ENCODE measurements around the gene CUBN.
"Not testable (repeated sequence)": the region's sequence is repeated elsewhere in the genome, so short reads cannot be mapped to it uniquely, and the experiment has no call there.

Gene CUBN

DNA sequence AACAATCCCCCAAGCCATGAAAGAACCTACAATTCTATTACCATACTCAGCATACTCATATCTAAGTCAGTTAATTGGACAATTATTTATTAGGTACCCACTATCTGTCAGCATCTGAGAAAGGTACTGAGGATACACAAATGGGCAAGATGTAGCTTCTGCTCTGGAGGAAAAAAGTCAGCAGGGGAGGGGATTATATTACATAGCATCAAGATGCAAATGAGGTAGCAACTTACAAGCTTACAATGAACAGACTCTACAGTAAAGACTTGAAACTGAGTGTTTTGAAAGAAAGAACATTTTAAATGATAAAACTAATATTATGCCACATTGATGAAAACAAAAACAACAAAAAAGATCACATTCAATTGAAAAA is 10.8 kb upstream of the CUBN start:
- no peak for DNase-seq

- DNase-seq = no peak
These were observed 8.9 kb upstream of the CUBN start for GRCh38 chr10:17138460-17139042.

DNA sequence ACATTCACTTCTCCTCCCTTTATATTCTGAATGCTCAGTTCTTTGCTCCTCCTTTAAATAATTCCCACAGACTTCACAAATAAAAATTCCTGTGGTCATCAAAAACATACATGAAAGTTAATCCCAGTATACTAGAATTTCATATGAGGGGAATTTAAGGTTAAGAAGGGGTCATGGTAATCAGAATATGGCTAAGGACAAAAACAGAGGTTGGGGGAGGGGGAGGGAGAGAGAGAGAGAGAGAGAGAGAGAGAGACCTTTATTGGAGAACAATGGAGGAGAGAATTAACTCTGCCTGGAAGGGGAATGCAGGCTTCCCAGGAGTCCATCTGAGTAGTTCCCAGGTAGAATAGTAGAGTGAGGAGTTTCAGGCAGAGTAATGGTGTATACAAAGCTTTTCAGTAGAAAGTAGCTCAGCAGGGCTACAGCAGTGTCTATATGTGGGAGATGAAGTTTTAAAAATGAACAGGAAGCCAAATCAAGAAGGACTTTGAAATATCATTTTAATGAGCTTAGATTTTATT is 5.2 kb upstream of the CUBN start:
- no peak for DNase-seq

DNA sequence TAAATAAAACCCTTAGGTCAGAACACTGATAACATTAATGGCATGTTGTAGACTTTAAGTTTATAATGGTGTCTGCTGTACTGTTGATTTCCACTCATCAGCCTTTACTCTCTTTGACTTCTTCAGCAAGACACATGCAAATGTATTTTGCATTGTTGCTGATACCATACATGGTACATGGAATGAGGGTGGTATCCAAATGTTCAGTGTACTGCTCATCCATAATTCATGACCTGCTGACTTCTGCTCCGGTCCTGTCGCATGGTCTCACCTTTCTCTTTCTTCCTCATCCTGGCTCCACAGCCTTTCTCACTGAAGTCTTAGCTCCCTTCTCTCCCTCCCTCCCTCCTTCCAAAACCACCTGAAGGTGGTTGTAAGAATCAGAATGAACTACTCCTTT is 4.7 kb upstream of the CUBN start:
- no peak for DNase-seq

GRCh38 chr10:17128261-17128660 is 1.4 kb downstream of the CUBN start:
- no peak for DNase-seq

DNA sequence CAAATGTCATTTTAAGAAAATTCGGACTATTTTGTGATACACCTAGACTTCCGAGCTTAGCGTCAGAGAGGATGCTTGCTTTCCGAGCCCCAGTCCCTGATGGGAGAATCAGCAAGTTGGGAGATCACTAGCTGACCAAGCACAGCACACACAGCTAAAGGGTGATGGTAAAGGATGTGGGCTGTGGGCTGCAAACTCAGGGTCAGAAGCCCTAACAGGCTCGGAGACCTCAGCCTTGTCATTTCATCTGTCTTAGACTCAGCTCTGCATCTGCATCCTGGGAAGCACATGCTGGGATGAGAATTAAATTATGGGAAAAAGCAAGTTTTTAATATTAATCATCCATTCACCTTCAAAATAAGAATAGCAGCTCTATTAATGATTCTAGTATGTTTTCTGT is 3.3 kb downstream of the CUBN start:
- no peak for DNase-seq

DNA sequence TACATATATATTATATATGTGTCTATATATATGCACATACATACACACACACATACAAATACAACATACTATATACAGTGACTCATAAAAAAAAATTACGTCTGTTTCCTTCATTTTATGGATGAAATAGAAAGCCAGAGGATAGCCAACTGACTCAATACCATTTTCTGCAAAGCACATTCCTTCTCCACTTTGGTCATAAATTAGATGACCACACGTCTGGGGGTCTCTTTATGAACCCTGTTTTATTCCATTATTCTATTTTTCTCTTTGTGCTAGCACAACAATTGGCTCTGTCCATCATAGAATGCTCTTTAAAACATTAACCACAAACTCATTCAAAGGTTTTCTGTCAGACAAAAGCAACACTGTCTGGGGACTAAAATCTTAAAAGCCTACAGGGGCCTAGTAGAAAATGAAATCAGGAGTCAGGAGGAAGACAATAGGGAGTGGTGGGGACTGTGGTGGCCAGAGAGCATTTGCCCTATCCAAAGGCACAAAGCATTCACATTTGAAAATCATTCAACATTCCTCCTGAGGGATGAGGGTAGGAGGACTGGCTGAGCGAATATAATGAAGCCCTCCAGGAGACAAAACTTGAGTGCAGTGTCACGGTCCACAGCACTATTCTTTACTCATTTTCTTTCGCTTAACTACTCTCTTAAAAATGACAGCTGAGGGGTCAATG is 4.3 kb downstream of the CUBN start:
- no peak for DNase-seq

- DNase-seq = no peak
These were observed 5.7 kb downstream of the CUBN start for GRCh38 chr10:17123961-17124360.

DNA sequence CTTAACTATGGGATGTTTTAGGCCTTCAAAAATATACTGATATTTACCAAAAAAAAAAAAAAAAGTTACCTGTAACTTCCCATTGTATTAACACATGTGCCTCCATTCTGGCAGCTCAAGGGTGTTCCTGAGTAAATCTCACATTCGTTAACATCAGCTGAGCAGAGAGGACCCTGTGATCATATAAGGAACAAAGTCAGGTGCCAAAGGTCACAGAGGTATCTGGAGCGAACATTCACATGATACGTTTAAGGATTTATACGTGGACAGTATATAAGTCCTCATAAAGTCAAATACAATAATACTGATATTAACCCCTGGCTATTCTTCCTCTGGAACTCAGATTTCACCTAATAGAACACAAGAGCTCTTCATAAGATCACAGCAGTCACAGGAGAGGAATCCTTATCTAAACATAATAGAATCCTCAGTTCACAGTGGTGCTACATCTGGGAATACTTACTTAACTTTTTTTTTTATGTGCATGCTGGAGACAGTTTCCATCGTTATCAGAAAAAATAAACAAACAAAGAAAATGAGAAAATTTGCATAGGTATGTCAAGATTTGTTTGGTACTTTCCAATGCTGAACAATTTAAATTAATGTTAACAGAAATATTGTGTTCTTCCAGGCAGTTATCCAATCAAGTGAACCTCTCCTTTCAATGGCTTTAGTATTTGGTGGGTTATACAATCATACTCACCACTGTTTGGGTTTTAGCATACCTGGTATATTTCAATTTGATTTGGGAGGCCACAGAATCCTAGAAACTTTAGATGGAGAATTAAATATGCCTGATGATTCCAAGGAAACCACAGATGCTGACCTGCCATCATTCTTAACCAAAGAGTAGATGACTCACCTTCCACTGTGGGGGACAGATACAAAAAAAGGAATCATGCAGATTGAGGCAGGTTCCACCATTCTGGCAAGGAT is 6.6 kb downstream of the CUBN start:
- DNase-seq = no peak

DNA sequence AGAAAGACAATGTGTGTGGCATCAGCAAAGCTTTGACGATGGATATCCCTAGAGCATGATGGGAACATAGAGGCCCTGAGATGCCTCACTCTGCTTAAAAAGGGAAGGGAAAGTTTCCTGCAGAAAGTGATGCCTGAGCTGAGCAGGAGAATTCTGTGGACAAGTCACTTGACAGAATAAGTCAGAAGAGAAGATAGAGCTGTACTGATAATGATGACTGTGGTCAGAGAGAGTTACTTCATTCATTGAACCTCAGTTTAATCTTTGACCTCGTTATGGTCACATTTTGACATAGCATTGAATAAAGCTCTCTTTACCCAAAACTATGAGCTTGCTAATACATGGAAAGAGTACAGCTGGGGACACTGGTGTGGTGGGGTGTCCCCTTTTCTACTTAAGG is 7.6 kb downstream of the CUBN start:
- no peak for DNase-seq

GRCh38 chr10:17120694-17121093 is 8.9 kb downstream of the CUBN start:
- no peak for DNase-seq

GRCh38 chr10:17119845-17120244 is 9.8 kb downstream of the CUBN start:
- DNase-seq = no peak

DNA sequence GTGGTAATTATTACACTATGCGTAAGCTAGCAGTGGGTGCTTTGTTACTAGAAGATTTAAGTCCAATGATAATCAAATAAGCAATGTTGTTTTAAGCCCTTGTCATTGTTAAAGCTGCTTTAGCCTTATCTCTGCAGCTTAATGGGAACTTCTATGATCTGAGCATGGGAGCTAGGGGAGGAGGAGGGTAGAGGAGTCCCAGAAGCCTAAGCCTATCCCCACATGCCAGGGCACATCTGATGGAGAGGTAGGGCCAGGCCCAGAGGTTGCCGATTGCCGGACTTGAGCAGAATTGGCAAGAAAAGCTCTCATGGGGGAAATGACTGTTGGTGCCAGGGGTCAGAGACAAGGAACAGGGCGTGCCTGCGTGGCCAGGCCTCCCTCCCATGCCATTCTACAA is 13.4 kb downstream of the CUBN start:
- no peak for DNase-seq

DNA sequence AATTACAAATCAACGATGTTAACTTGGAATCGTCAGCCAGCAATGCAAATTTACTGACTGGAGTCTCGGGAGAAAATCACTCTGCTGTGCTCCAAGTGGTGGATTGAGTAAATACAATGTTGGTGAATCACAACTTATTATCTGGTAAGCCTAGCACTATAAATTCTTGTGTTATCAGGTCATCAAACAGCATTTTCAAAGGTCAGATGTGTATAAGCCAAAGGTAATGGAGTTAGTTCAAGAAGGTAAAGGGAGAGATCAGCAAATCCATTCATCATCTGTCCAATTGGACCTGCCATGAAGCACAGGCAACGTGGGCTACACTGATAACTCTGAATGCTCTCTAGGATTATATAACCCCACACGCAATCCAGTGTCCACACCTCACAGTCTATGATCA is 13.9 kb downstream of the CUBN start:
- no peak for DNase-seq

DNA sequence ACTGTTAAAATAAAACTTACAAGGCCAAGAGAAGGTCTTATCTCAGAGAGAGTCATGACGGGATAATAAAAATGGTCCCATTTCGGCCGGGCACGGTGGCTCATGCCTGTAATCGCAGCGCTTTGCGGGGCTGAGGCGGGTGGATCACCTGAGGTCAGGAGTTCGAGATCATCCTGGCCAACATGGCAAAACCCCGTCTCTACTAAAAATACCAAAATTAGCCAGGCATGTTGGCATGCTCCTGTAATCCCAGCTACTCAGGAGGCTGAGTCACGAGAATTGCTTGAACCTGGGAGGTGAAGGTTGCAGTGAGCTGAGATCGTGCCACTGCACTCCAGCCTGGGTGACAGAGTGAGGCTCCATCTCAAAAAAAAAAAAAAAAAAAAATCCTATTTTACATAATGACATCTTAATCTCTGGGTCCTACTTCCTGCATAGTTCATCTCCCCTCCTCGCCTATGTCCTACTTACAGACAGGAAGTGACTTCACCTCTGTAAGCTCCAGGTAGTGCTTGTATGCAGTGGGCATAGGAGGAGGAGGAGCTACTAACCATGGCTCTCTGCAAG is 14.7 kb downstream of the CUBN start:
- DNase-seq = not testable (repeated sequence)

DNA sequence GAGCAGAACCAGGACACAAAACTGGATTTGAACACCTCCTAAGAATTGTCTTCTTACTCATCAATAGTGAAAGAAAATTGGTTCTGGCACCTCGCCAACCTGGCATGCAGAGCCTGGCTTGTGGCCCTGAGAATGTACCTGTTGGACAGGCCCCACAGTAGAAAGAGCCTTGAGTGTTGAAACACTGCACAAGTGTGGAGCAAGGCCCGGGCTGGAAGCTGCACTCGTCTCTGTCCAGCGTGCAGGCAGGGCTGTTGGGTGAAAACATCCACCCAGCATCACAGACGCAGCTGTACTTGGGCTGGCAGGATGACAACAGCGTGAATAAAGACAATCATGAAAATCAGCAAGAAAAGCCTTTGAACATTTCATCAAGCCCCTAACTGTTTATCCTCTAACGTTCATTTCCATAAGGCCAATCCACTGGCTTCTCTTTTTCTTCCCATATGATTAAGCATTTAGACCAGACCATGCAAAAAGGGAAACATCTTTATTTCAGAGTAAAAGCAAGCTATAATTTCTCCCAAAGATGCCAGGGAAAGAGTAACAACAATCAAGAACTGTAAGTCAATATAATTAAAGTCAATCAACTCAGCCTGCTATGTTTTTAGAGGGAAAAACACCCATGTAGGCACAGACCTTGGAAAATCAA is 15.6 kb downstream of the CUBN start:
- no peak for DNase-seq

DNA sequence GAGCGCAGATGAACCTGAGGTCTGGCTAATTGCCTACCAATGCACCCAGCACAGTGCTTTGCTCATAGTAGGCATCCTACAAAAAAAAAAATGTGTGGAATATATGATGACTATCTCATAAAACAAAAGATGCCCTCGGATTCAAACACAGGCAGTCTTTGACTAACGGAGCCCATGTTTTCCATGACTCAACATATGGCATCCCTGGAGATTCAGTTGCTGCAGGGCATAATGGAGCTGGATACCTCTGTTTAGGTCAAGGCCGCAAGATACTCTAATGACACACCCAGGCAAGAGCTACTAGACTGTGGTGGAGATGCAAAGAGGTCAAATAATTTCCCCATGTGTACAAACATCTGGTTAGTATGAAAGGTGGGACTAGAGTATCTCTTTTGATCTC is 16.3 kb downstream of the CUBN start:
- DNase-seq = no peak

DNA sequence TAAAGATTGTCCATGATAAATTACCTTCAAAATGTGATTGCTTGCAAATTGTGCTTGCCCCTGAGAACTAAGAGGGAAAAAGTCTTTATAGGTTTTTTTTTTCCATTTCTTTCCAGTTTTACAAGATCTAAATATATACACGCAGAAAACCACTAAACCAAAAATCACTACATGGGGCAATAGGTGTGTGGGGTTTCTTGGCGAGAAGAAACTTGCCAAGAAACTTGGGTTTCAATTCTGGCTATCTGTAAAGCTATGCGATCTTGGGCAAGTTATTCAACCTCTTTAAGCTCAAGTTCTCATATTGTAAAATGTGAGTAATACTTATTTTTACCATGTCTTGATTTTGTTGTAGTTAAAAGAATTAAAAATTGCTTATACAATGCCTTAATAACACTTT is 17.0 kb downstream of the CUBN start:
- no peak for DNase-seq

DNA sequence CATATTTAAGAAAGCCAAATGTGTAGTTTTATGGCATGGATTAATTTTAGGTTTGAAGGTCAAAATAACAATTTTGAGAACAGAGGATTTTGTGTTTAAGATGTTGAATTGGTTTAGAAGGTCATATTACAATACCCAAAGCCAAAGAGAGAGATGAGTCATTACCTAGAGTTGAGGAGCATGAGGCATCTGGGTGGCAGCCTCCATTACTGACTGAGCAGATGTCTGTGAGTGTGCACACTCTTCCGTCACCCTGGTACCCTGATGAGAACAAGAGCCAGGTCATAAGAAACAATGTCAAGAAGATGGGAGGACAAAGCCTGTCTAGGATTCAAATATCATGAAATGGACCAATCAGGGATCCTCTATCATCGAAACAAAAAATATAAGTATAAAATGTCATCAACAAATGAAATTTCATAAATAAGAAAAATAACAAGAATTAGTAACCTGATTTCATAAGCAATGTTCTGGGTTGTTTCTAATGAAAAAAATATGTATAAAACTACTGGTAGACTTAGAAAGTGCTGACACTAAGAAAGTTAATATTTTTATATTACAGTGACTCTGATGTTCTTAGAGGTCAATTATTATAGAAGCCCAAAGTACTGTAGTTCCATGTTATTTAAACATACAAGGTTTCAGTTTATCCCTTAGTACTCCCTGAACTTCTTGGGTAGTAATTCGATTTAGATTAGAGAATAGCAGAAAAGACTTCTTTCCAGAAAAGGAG is 20.0 kb downstream of the CUBN start:
- no peak for DNase-seq

DNA sequence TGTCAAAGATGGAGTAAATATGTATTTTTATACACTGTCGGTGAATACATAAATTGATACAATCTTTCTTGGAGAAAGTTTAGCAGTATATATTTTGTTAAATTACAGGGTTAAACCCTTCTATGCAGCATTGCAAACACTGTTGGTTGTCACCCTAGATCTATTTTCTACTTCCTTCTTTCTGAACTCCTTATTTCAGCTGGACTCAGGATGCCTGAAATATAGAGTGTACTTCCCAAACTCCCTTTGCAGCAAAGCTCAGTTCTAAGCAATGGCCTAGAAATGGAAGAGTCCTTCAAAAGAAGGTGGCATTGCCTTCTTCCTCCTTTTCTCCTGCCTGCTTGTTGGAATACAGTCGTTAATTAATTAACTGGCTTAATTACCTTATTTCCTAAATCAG is 20.6 kb downstream of the CUBN start:
- DNase-seq = no peak

- no peak for DNase-seq
These were observed 22.6 kb downstream of the CUBN start for GRCh38 chr10:17106991-17107390.

- no peak for DNase-seq
These were observed 27.7 kb downstream of the CUBN start for GRCh38 chr10:17101910-17102266.

Data from RPMI8226 (cell line).